K562 (cell line): ENCODE data around the gene SPAG4. TPM values are rescaled to one million over a fixed set of nuclear protein-coding genes. Genes with fewer than 3 reads are reported as not detected.
A peak's percentile ranks its signal among the peaks of the same experiment; 100 is the strongest.

Experiments
- CC2D1A ChIP-seq: fragments of 450-650 bp; IDR thresholded peaks from 2 replicates; pipeline ENCODE4 v1.6.1; 2017; ENCODE audit warnings: mild to moderate bottlenecking
- CSDE1 ChIP-seq, 2 experiments: fragments of 450-650 bp; IDR thresholded peaks; 2 replicates each; pipeline ENCODE4 v1.6.1; 2016; ENCODE audit warnings: mild to moderate bottlenecking in 1 of 2
- DNMT1 ChIP-seq: fragments of 450-650 bp; IDR thresholded peaks from 2 replicates; pipeline ENCODE4 v1.6.1; 2016; ENCODE audit warnings: antibody characterized with exemption, mild to moderate bottlenecking
- GATA2 ChIP-seq: sonication (generic); formaldehyde crosslinking; IDR thresholded peaks from 2 replicates; pipeline ENCODE4 v1.4.0; 2020; ENCODE audit warnings: mild to moderate bottlenecking, missing genetic modification reagents
- HDAC1 ChIP-seq, 2 experiments: fragments of 450-650 bp; IDR thresholded peaks; 2 replicates each; pipeline ENCODE4 v1.6.1; 2016 to 2017; ENCODE audit warnings: inconsistent platforms in 1 of 2, mild to moderate bottlenecking in 1 of 2, moderate library complexity in 1 of 2
- NCOA4 ChIP-seq: fragments of 450-650 bp; IDR thresholded peaks from 2 replicates; pipeline ENCODE4 v1.6.1; 2018; ENCODE audit warnings: mild to moderate bottlenecking; ENCODE audit not compliant: partially characterized antibody
- OTX1 ChIP-seq: fragments of 450-650 bp; formaldehyde crosslinking; IDR thresholded peaks from 2 replicates; pipeline ENCODE4 v1.4.0; 2022; ENCODE audit warnings: mild to moderate bottlenecking
- TCF7L2 ChIP-seq: fragments of 150-350 bp; IDR thresholded peaks from 2 replicates; pipeline ENCODE4 v1.6.1; 2016; ENCODE audit warnings: low read depth, mild to moderate bottlenecking, low read length, moderate library complexity
- TFAM ChIP-seq: fragments of 250-450 bp; sonication (Bioruptor Pico); conservative IDR thresholded peaks from 2 replicates; pipeline ENCODE4 v1.5.0; 2021; ENCODE audit warnings: mild to moderate bottlenecking, moderate library complexity
- WHSC1 ChIP-seq: IDR thresholded peaks from one replicate; pipeline ENCODE4 v1.6.1; 2012; ENCODE audit warnings: low read length, control low read depth, inconsistent platforms
- ZEB2 ChIP-seq: fragments of 450-650 bp; IDR thresholded peaks from 2 replicates; pipeline ENCODE4 v1.6.1; 2016
- ZNF224 ChIP-seq: sonication (generic); formaldehyde crosslinking; IDR thresholded peaks from 2 replicates; pipeline ENCODE4 v1.8.0; 2022; ENCODE audit warnings: mild to moderate bottlenecking, missing genetic modification reagents
- ZSCAN29 ChIP-seq: fragments of 450-650 bp; IDR thresholded peaks from 2 replicates; pipeline ENCODE4 v1.6.1; 2017
- ZZZ3 ChIP-seq: fragments of 450-650 bp; IDR thresholded peaks from 2 replicates; pipeline ENCODE4 v1.6.1; 2016; ENCODE audit warnings: antibody characterized with exemption, mild to moderate bottlenecking, moderate library complexity
- polyA plus RNA-seq, 8 experiments: library from polyadenylated mRNA; depleted of rRNA in 4 of 8; stranded (reverse) in 5 of 8; unstranded in 3 of 8; fragments of >200 nt; fragmentation: Nextera tagmentation in 2 of 8; fragmentation: Illumina TruSeq in 1 of 8; extraction: Ambion mirVana in 2 of 8; extraction: Trizol in 1 of 8; gene quantifications; 2 replicates each; pipeline versions ENCODE4 v1.2.1 to v1.2.3, GENCODE V29; 2011 to 2014; ENCODE audit warnings: inconsistent platforms in 1 of 8, missing spikeins in 1 of 8
- total RNA-seq, 7 experiments: library from RNA; depleted of rRNA in 6 of 7; stranded (reverse); fragments of >200 nt in 6 of 7; fragmentation: Illumina TruSeq in 2 of 7; extraction: Trizol in 2 of 7; gene quantifications; 2 replicates each; pipeline versions ENCODE4 v1.2.1 to v1.2.3, GENCODE V29; 2011 to 2021; ENCODE audit warnings: low replicate concordance in 1 of 7
- TF ChIP-seq, protein P1 (sequence below), 2 experiments: fragments of 450-650 bp; IDR thresholded peaks; 2 replicates each; pipeline ENCODE4 v1.6.1; 2018; ENCODE audit warnings: mild to moderate bottlenecking in 2 of 2, low read depth in 1 of 2; ENCODE audit not compliant: partially characterized antibody in 2 of 2
- TF ChIP-seq, protein P2 (sequence below): sonication (generic); formaldehyde crosslinking; IDR thresholded peaks from 2 replicates; pipeline ENCODE4 v1.8.0; 2022; ENCODE audit warnings: mild to moderate bottlenecking, missing genetic modification reagents
- TF ChIP-seq, protein P3 (sequence below): sonication (generic); formaldehyde crosslinking; IDR thresholded peaks from 2 replicates; pipeline ENCODE4 v1.8.1; 2022; ENCODE audit warnings: missing genetic modification reagents
- TF ChIP-seq, protein P4 (sequence below): fragments of 450-650 bp; IDR thresholded peaks from 2 replicates; pipeline ENCODE4 v1.6.1; 2016; ENCODE audit warnings: low read depth, mild to moderate bottlenecking, moderate library complexity

The SPAG4 gene
- total and polyA plus RNA-seq, 9 of the 15 experiments (the other 6 are each of a cell fraction or from before 2014, with no cell fraction given) = 1.6 to 11.4 (median 4.6) TPM

DNA sequence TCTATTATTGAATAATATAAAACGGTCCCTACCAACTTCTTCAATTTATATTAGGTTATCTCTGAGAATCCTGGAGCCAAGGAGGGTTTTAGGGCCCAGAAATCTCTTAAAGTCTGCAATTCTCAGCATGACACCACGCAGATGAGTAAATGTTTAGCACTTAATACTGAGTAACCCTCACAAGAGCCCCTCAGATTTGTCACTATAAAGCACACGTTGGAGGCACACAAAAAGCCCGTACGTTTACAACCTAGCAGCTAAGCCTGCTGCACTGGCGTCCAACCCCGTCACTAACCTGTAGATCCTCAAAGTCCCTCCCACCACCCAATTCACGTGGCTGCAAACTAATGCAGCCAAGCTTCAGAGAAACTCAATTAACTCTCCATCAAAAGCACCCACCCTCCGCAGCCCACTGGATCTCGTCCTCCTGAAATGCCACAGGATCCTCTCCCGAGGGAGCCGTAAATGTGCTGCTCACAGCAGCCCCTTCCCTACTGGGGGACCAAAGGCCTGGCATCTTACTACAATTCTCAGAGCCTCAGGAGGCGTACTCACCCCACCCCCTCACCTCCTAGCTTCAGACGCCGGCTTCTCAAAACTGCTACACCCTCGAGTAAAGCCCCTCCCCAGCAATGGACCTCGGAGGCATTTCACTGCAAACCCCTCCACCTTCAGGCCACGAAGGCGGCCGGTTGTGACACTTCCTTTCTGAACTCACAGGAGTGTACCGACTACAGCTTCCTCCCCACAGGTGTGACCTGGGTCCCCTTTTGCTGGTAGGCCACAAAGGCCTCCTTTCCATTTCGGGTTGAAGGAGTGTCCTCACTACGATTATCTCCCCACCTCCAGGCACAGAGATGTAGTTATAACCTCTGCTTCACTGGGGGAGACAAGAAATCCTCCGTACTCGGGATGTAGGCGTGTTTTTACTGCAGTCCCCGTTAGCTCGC lies 48.2 kb downstream of the SPAG4 start (continued):
- TF ChIP-seq, protein P1, sequence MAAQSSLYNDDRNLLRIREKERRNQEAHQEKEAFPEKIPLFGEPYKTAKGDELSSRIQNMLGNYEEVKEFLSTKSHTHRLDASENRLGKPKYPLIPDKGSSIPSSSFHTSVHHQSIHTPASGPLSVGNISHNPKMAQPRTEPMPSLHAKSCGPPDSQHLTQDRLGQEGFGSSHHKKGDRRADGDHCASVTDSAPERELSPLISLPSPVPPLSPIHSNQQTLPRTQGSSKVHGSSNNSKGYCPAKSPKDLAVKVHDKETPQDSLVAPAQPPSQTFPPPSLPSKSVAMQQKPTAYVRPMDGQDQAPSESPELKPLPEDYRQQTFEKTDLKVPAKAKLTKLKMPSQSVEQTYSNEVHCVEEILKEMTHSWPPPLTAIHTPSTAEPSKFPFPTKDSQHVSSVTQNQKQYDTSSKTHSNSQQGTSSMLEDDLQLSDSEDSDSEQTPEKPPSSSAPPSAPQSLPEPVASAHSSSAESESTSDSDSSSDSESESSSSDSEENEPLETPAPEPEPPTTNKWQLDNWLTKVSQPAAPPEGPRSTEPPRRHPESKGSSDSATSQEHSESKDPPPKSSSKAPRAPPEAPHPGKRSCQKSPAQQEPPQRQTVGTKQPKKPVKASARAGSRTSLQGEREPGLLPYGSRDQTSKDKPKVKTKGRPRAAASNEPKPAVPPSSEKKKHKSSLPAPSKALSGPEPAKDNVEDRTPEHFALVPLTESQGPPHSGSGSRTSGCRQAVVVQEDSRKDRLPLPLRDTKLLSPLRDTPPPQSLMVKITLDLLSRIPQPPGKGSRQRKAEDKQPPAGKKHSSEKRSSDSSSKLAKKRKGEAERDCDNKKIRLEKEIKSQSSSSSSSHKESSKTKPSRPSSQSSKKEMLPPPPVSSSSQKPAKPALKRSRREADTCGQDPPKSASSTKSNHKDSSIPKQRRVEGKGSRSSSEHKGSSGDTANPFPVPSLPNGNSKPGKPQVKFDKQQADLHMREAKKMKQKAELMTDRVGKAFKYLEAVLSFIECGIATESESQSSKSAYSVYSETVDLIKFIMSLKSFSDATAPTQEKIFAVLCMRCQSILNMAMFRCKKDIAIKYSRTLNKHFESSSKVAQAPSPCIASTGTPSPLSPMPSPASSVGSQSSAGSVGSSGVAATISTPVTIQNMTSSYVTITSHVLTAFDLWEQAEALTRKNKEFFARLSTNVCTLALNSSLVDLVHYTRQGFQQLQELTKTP (IDR thresholded peaks at IDR 0.05; ENCODE audit: low read depth in 1 of 2, partially characterized antibody in 2 of 2) = no peak
- TF ChIP-seq, protein P2, sequence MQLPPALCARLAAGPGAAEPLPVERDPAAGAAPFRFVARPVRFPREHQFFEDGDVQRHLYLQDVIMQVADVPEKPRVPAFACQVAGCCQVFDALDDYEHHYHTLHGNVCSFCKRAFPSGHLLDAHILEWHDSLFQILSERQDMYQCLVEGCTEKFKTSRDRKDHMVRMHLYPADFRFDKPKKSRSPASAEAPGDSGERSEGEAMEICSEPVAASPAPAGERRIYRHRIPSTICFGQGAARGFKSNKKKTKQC (CRISPR knock-in tag) = no peak
- TF ChIP-seq TFAM (CRISPR knock-in tag) (no peak), GATA2 (CRISPR knock-in tag) (no peak), TCF7L2 (no peak), HDAC1 (IDR thresholded peaks at IDR 0.05) (peak in 1 of 2 experiments; percentile 81; a peak in 2 of 4 replicates), DNMT1 (no peak), ZNF224 (CRISPR knock-in tag) (no peak), CC2D1A (no peak), CSDE1 (IDR thresholded peaks at IDR 0.05) (no peak), WHSC1 (no peak), OTX1 (CRISPR knock-in tag) (no peak), ZEB2 (0 out of 2 replicates have a peak, but pooled peaks have one; percentile 24), ZZZ3 (no peak), NCOA4 (no peak), ZSCAN29 (no peak)
- TF ChIP-seq, protein P3, sequence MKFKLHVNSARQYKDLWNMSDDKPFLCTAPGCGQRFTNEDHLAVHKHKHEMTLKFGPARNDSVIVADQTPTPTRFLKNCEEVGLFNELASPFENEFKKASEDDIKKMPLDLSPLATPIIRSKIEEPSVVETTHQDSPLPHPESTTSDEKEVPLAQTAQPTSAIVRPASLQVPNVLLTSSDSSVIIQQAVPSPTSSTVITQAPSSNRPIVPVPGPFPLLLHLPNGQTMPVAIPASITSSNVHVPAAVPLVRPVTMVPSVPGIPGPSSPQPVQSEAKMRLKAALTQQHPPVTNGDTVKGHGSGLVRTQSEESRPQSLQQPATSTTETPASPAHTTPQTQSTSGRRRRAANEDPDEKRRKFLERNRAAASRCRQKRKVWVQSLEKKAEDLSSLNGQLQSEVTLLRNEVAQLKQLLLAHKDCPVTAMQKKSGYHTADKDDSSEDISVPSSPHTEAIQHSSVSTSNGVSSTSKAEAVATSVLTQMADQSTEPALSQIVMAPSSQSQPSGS (CRISPR knock-in tag) = no peak; the same call in 1 of the 2 replicates
- TF ChIP-seq, protein P4, sequence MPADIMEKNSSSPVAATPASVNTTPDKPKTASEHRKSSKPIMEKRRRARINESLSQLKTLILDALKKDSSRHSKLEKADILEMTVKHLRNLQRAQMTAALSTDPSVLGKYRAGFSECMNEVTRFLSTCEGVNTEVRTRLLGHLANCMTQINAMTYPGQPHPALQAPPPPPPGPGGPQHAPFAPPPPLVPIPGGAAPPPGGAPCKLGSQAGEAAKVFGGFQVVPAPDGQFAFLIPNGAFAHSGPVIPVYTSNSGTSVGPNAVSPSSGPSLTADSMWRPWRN = no peak
